Measurements from ENCODE around the gene AKT2.
"Not testable (repeated sequence)": the region's sequence is repeated elsewhere in the genome, so short reads cannot be mapped to it uniquely, and the experiment has no call there.

AKT2 gene

DNA sequence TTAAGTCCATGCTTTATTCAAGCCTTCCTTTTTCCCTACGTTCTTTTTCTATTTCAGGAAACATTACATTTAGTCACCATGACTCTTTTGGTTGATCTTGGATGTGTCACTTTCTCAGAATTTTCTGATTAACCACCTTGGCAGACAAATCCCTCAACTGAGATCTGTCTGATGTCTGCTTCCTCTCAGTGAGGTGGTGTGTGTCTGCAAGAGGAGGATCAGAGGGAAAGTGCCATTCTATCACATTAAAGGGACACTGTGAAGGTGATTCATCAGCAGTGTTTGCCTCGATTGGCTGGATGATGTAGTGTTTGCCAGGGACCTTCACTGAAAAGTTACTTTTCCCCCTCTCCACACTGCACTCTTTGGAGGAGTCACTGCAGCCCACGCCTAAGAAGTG is 55.7 kb downstream of the AKT2 start:
- DNase-seq (no peak), ATAC-seq (replicated peaks) (peak; percentile 16)
- Mint-ChIP-seq H3K27me3 (peaks cover 22 to 28% of the 10 kb centered on the region in 2 donors), H3K27ac (no peak overlapping the region), H3K36me3 (ENCODE audit: insufficient read depth) (peaks cover 26% of the 10 kb centered on the region), H3K9me3 (no peaks in the 10 kb centered on the region), H3K4me3 (no peak overlapping the region), H3K4me1 (ENCODE audit: low read depth in 2 of 2) (peaks cover 9 to 14% of the 10 kb centered on the region in 2 donors)

DNA sequence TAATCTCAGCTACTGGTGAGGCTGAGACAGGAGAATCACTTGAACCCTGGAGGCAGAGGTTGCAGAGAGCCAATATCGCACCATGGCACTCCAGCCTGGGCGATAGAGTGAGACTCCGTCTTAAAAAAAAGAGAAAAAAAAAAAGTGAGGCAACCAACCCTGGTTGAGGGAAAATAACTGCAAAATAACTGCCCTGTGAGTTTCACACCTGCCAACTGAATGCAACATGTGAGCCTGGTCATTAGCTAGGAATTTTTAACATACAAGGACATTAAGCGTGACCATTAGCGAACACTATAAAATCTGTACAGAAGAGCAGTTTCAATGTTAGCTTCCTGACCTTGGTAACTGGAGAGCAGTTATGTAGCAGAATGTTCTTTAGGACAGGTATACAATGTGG is 56.3 kb downstream of the AKT2 start:
- Mint-ChIP-seq H3K36me3 (ENCODE audit: insufficient read depth) (peaks cover 22% of the 10 kb centered on the region), H3K27ac (no peak overlapping the region), H3K4me1 (ENCODE audit: low read depth in 2 of 2) (peaks cover 9 to 14% of the 10 kb centered on the region in 2 donors), H3K4me3 (no peak overlapping the region), H3K9me3 (no peaks in the 10 kb centered on the region), H3K27me3 (peaks cover 27 to 34% of the 10 kb centered on the region in 2 donors)
- ATAC-seq (replicated peaks) = no peak
- DNase-seq = no peak

DNA sequence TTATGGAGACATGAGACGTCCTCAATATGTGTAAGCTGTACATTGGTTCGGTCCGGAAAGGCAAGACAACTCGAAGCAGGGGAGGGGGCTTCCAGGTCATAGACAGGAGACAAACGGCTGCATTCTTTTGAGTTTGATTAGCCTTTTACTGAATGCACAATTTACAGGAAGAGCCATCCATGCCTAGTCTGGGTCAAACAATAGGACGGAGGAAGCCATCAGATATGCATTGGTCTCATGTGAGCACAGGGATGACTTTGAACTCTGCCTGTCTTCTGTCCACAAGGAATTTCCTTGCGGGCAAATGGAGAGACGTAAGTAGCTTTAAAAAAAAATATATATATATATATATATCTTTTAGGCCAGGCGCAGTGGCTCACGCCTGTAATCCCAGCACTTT is 56.8 kb downstream of the AKT2 start:
- Mint-ChIP-seq H3K9me3 (no peaks in the 10 kb centered on the region), H3K4me3 (no peak overlapping the region), H3K27me3 (peaks cover 27 to 35% of the 10 kb centered on the region in 2 donors), H3K27ac (peak overlapping the region in 1 of 2 donors; percentile 47), H3K4me1 (ENCODE audit: low read depth in 2 of 2) (peaks cover 9 to 14% of the 10 kb centered on the region in 2 donors), H3K36me3 (ENCODE audit: insufficient read depth) (peaks cover 18% of the 10 kb centered on the region)
- ATAC-seq (replicated peaks) (no peak), DNase-seq (no peak)

DNA sequence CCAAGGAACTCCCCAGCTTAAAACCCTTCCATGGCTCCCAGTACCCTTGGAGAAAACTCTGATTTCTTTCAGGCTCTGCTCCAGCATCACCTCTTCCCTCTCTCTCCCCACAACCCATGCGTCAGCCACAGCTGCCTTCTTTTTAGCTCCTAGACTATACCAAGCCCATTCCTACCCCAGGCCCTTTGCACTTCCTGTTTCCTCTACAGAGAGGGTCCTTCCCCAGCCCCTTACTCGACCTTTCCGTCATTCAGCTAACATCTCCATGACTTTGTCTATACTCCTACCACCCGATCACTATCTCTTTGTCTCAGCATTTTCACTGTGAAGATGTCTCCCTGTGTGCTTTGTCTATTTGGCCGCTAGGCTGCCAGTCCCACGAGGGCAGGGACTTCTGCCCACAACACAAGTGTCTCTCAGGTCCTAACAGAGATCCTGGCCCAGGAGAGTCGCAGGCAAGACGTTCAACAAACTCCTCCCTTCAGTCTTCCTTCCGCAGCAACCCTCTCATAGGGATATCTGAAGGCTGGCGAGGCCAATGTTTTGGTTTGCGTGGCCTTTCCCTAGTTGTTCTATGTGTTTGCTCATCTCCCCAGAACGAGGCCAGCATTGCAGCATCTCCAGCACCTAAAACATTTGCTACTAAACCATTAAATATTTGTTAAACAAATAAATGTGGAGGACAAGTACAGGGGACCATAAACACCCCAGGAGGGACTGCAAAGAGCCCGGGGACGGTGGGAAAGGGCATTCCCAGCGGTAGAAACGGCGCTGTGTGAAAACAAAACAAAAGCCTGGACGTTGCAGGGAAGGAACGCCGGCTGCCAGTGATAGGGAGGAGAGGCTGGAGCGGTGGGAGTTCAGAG is 59.5 kb downstream of the AKT2 start:
- peaks cover 18% of the 10 kb centered on the region for H3K36me3 Mint-ChIP-seq (ENCODE audit: insufficient read depth)
- DNase-seq (no peak), ATAC-seq (replicated peaks) (no peak)
- H3K27ac Mint-ChIP-seq = no peak overlapping the region
- H3K27me3 Mint-ChIP-seq = peaks cover 35 to 49% of the 10 kb centered on the region in 2 donors
- H3K4me3 Mint-ChIP-seq = peak overlapping the region; percentile 11 to 59
- H3K4me1 Mint-ChIP-seq (ENCODE audit: low read depth in 2 of 2) = peaks cover 15 to 19% of the 10 kb centered on the region in 2 donors
- peaks cover 2 to 7% of the 10 kb centered on the region in 2 donors for H3K9me3 Mint-ChIP-seq

DNA sequence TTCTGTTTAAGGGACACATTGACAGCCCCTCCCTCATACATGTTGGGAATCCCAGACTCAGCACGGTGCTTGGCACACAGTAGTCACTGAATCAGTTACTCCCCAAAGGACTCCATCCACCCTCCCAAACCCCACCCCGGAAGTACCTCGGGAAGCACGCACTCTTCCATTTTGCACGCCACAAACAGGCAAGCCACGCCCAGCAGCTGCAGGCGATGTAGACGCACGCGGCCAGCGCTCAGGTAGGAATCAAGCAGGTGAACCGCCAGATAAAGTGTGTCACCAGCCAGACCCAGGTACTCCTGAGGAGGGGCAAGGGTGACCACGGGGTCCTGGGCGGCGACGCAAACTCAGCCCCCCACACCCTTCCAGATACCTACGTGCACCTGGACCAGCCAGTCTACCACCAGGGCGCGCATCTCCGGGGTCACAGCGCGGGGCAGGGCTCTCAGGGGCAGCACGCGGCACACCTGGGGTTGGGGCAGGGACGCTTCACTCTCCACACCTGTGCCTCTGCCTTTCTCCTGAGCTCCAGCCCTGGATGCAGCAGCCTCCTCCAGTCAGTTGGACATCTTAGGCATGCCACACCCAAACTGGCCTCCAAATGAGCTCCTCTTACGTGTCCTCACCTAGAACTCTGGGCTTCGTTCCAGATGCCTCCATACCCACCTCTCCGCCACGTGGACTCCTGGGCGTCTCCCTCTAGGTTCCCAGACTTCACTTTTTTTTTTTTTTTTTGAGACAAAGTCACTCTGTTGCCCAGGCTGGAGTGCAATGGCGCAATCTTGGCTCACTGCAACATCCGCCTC is 60.6 kb downstream of the AKT2 start:
- ATAC-seq (replicated peaks) = no peak
- Mint-ChIP-seq H3K27ac (no peak overlapping the region), H3K27me3 (peaks cover 43 to 60% of the 10 kb centered on the region in 2 donors), H3K9me3 (peaks cover 2 to 7% of the 10 kb centered on the region in 2 donors), H3K4me1 (ENCODE audit: low read depth in 2 of 2) (peaks cover 15 to 19% of the 10 kb centered on the region in 2 donors), H3K36me3 (ENCODE audit: insufficient read depth) (peaks cover 15% of the 10 kb centered on the region), H3K4me3 (no peak overlapping the region)
- DNase-seq = no peak

DNA sequence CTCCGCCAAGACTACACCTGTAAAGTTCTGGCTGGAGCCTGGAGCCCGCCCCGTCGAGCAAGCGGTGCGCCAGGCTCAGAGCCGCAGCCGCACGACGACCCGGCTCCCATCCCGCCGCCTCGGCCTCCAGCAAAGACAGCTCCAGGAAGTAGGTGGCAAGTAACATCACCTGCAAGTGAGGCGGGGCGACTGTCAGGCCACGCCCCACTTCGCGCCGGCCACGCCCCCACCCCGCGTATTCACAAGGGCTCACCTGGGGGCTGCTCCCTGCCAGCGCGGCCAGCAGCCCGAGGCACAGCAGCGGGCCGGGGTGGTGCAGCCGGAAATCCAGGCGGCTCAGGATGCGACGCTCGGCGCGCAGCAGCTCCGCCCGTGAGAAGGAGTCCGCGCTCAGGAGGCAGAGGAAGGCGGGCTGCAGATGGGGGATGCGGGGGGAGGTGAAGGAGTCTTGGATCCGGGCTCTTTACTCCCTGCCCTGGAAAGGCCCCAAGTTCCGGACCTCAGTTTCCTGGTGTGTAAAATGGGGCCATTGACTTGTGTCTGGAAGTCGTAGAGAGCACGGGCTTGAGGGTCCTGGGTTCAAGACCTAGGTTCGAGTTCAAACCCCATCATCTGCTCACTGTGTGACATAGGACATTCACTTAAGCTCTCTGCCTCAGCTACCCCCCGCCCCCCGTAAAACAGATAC is 61.9 kb downstream of the AKT2 start:
- Mint-ChIP-seq H3K27ac (no peak overlapping the region), H3K9me3 (peaks cover 2 to 7% of the 10 kb centered on the region in 2 donors), H3K4me1 (ENCODE audit: low read depth in 2 of 2) (peaks cover 15 to 19% of the 10 kb centered on the region in 2 donors), H3K36me3 (ENCODE audit: insufficient read depth) (peaks cover 15% of the 10 kb centered on the region), H3K4me3 (no peak overlapping the region), H3K27me3 (peaks cover 55 to 71% of the 10 kb centered on the region in 2 donors)
- ATAC-seq (replicated peaks) (peak; percentile 20), DNase-seq (peak in 2 of 3 experiments; percentile 20 to 28)

DNA sequence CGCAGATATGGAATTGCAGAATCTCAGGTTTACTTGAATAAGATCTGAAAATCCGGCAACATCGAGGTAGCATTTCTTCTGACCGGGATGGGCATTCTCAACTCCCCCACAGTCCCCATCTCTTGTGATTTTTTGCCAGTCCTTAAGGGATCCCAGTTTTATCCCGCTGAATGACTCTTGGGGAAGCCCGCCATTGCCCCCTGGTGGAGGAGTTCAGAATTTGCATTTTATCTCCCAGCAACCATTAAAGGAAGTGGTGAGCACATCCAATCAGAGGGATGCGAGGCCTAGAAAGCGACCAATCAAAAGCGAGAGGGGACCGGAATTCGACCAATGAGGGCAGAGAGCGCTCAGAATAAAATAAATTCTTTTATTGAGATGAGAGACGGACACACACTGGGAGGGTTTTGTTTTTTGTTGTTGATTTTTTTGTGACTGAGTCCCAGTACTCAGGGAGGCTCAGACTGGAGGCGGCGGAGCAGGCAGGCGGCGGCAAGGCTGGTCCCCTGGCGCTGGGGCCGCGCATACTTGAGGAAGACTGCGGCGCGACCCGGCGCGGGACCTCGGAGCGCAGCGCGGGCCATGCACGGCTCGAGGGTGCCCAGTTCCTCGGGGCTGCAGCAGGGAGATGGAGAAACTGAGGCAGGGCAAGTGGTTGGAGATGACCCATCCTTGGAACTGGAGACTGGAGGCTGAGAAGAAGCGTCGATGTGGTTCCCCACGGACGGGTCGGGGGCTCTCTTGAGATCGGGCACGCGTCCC is 63.1 kb downstream of the AKT2 start:
- DNase-seq = peak; percentile 69 to 74 (median 72)
- Mint-ChIP-seq H3K9me3 (peaks cover 2 to 7% of the 10 kb centered on the region in 2 donors), H3K36me3 (ENCODE audit: insufficient read depth) (peaks cover 15% of the 10 kb centered on the region), H3K27ac (peak overlapping the region; percentile 11 to 79), H3K4me3 (peak overlapping the region; percentile 51 to 57), H3K27me3 (peaks cover 57 to 75% of the 10 kb centered on the region in 2 donors), H3K4me1 (ENCODE audit: low read depth in 2 of 2) (peaks cover 15 to 19% of the 10 kb centered on the region in 2 donors)
- peak; percentile 87 for ATAC-seq (replicated peaks)

DNA sequence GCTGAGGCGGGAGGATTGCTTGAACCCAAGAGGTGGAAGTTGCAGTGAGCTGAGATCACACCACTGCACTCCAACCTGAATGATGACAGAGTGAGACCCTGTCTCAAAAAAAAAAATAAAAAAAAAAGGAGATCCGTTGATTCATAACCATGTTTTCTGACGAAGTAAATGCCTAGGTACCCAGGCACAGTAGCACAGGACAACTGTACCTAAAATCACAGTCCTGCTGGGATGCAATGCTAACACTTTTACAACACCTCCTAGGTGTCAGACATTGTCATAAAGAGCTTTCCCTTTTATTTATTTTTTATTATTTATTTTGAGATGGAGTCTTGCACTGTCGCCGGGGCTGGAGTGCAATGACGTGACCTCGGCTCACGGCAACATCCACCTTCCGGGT is 64.5 kb downstream of the AKT2 start:
- no peak overlapping the region for H3K27ac Mint-ChIP-seq
- no peak for DNase-seq
- no peak overlapping the region for H3K4me3 Mint-ChIP-seq
- peaks cover 9 to 11% of the 10 kb centered on the region in 2 donors for H3K4me1 Mint-ChIP-seq (ENCODE audit: low read depth in 2 of 2)
- no peak for ATAC-seq (replicated peaks)
- H3K36me3 Mint-ChIP-seq (ENCODE audit: insufficient read depth) = peaks cover 12% of the 10 kb centered on the region
- peaks cover 2 to 7% of the 10 kb centered on the region in 2 donors for H3K9me3 Mint-ChIP-seq
- peaks cover 57 to 73% of the 10 kb centered on the region in 2 donors for H3K27me3 Mint-ChIP-seq

DNA sequence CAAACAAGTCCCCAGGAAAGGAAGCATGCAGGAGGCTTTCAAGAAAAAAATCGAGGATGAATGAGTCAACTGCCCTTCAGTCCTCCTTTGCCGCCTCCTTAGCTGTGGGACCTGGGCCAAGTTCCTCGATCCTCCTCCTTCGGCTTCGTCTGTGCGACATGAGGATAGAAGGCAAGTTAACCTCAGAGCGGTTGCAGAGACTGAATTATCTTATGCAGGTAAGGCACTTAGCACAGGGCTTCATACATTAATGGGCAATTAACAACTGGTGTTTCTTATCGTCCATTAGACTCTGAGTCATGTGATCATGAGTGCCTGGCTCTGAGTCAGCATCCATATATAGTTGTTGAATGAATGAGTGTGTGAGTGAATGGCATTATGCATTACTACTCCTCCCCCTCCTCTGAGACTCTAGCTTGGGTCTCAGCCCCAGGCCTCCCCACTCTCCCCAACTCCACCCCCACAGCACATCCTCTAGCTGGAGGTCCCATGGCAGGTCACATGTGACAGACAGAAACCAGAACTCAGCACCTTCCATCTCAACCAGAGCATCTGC is 65.3 kb downstream of the AKT2 start:
- Mint-ChIP-seq H3K4me3 (no peak overlapping the region), H3K4me1 (ENCODE audit: low read depth in 2 of 2) (peaks cover 5 to 6% of the 10 kb centered on the region in 2 donors), H3K27me3 (peaks cover 48 to 64% of the 10 kb centered on the region in 2 donors), H3K27ac (no peak overlapping the region), H3K36me3 (ENCODE audit: insufficient read depth) (peaks cover 12% of the 10 kb centered on the region), H3K9me3 (peaks cover 2 to 7% of the 10 kb centered on the region in 2 donors)
- DNase-seq = no peak
- ATAC-seq (replicated peaks) = no peak

DNA sequence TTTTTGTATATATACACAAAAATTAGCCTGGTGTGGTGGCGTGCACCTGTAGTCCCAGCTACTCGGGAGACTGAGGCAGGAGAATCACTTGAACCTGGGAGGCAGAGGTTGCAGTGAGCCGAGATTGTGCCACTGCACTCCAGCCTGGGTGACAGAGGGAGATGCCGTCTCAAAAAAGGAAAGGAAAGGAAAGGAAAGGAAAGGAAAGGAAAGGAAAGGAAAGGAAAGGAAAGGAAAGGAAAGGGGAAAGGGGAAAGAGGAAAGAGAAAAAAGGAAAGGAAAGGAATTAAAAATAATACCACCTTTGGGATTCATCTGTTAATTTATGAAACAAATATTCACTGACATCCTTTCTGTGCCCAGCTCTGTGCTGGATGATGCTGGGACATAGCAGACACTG is 66.1 kb downstream of the AKT2 start:
- Mint-ChIP-seq H3K36me3 (ENCODE audit: insufficient read depth) (peaks cover 12% of the 10 kb centered on the region), H3K27me3 (peaks cover 41 to 56% of the 10 kb centered on the region in 2 donors)
- H3K9me3 Mint-ChIP-seq; H3K4me1 Mint-ChIP-seq (ENCODE audit: low read depth in 2 of 2); H3K27ac Mint-ChIP-seq; DNase-seq; ATAC-seq (replicated peaks); H3K4me3 Mint-ChIP-seq: not testable (repeated sequence)

DNA sequence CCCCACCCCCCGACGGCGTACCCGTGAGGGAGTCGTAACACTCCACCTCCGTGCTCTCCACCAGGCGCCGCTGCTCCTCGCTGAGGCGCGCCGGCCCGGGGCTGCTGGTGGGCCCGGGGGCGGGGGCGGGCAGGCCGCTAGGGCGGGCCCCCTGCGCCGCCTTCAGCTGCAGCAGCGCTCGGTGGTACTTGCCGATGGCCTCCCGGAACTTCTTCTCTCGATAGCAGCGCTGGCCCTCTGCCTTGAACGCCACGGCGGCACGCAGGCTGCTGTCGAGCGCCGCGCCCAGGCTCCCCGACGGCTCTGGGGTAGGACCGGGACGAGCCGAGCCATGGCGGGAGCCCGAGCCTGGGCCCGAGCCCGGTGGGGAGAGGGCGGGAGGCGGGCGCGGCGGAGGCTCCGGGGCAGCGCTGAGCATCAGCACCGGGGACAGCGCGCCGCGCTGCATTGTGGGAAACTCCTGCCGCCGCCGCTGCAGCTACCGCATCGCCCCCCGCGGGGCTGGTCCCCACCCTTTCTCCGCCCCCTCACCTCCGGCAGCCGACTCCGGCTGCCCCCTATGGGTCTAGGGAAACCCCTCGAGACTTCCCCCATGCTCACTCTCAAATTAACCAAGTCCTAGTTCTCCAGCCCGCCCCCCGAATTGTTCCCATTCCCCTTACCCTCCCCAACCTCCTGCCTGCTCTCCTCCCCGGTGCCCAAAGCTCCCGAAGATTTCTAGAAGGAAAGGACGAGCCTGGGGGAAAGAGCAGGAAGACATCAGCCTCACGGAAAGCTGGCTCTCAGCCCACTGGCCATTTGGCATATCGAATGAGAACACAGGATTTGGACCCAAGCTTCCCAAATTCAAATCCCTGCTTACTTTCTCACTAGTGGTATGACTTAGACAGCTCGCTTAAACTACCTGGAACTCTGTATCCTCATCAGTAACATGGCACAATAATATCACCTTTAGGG is 66.9 kb downstream of the AKT2 start, which contains the start of gene TTC9B:
Gene TTC9B (minus strand): TSS at position 451 of the 957 bp plus-strand sequence. CDS start 3 bp downstream, at position 448.
- DNase-seq (peak; percentile 47 to 59 (median 54)), ATAC-seq (replicated peaks) (peak; percentile 67)
- Mint-ChIP-seq H3K27ac (no peak within 1 kb of the TSS), H3K27me3 (peaks cover 40 to 54% of the 10 kb centered on the region in 2 donors), H3K4me1 (ENCODE audit: low read depth in 2 of 2) (peaks cover 5 to 6% of the 10 kb centered on the region in 2 donors), H3K4me3 (no peak within 1 kb of the TSS), H3K9me3 (peaks cover 2 to 7% of the 10 kb centered on the region in 2 donors), H3K36me3 (ENCODE audit: insufficient read depth) (peaks cover 12% of the 10 kb centered on the region)
